Left lobe of liver (tissue), 2 donors: ENCODE measurements around the gene PLAU. TPM values are rescaled to one million over a fixed set of nuclear protein-coding genes. Genes with fewer than 3 reads are reported as not detected.
"Not testable (repeated sequence)": the region's sequence is repeated elsewhere in the genome, so short reads cannot be mapped to it uniquely, and the experiment has no call there.

Source experiments
- ATAC-seq: fragments of 200-7000 bp; cut with Tn5 transposase; one replicate; pipeline ENCODE4 v1.9.1; 2020; ENCODE audit warnings: mild to moderate bottlenecking, moderate library complexity
- DNase-seq: peaks from one replicate; pipeline ENCODE4 v3.0.0-alpha.2; 2020; ENCODE audit warnings: low spot score
- total RNA-seq: library from RNA; stranded (reverse); gene quantifications from one replicate; pipeline ENCODE4 v1.2.1, GENCODE V29; 2021
- donor health status: DM: no; HTN: no; CAD: no; lungs with moderate emphysema.
- donor health status: DM: no; HTN: yes; CAD: no.

The PLAU gene
- total RNA-seq, 1 donor from 2014 or later, result 0.50 TPM

DNA sequence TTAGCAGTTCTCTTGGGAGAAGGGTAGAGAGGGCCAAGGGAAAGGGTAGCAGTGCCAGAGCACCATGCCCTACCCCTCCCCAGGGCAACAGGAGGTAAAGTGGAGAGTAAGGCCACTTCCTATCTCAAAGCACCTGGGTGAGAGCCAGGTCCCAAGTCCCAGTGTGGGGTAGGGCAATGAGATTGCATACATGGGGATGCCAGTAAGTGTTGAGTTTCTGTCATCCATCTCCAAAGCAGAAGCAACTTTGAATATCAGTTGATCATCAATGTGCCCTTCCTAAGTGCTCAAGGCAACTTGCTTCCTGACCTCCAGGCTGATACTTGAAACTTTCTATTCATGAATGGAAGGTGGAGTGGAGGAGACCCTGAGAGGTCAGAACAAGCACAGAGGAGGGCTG is 34.4 kb upstream of the PLAU start:
- DNase-seq (no peak), ATAC-seq (no peak)

DNA sequence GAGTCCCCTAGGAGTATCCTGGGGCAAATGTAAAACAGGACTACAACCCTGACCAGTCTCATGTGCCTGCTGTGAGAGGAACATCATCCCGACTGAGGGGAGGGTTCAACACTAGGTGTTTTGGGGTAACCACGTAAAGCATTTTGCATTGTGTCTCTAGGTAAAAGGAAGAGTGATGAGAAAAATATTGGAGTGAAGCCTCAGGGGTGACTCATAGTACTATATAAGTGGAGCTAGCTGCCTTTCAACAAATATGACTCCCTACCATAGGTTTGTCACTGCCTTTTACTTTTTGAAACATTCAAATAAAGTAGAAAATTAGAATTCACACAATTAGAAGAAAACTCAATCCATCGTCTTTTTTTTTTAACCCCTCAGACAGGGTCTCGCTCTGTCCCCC is 34.0 kb upstream of the PLAU start:
- no peak for DNase-seq
- ATAC-seq, result no peak

DNA sequence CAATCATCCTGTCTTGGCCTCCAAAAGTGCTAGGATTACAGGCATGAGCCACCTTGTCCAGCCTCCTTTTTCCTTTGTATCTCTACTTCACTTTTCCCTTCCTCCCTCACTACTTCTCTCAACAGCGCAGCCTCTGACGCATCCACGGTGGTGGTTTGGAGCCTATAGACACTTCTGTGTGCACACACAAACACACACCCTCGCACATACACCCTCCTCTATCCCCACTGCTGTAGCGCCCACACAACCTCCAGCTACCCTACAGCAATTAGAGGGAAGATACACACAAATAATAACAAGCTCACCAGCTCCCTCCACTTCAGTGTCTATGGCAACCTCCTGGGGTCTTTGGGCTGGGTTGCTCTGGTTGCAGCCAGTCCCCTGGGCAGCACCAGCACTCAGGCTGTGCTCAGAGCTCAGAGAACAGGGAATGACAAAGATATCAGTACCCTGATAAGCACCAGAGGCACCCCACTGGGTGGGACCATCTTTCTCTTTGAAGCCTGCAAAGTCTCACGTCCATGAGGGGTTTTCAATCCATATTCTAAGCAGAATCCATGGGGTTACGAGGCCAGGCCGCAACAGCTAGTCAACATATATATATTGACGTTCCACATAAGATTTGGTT is 33.3 kb upstream of the PLAU start:
- no peak for ATAC-seq
- DNase-seq, result no peak

DNA sequence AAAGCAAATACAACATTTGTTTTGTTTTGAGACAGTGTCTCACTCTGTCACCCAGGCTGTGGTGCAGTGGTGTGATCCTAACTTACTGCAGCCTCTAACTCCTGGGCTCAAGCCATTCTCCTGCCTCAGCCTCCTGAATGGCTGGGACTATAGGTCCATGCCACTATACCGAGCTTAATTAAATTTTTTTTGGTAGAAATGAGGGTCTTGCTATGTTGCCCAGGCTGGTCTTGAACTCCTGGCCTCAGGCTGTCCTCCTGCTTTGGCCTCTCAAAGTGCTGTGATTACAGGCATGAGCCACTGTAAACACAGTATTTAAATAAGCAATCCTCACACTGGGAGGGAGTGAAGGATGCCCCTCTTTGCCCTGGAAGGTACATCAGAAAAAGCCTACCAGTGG is 32.6 kb upstream of the PLAU start:
- DNase-seq, result no peak
- no peak for ATAC-seq

DNA sequence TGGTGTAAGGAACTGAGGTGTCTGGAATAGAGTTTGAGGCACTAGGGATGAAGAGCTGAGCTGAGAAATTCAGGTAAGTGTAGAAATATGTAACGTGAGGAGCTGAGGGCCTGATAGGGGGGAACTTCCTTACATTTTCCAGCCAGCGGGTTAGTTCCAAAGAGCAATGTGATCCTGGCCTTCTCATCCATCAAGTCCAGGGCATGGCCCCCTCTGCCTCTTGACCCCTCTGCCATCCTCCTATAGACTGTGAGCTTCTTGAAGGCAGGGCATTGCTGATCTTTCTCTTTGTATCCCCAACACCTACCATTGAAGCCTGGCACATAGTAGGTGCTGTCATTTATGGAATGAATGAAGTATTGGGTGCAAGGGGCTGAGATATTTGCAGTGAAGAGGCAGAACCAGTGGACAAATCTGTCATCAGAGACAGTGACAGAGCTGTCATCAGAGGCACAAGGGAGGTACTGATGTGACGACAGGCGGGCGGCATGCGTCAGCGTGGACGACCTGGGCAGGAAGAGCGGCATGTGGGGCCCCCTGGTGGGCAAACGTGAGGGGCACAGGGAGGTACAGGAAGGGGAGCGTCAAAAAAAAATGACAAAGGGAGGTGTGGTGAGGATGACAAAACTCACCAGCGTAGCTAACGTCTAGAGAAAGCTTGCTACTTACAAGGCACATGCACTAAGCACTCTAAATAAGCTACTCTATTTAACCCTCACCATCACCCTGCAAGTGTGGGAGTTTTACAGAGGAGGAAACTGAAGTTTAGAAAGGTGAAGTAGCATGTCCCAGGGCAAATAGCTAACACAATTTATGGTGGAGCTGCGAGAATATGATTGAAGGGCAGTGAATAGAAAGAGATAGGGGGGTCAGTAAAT is 31.4 kb upstream of the PLAU start:
- ATAC-seq, result peak; percentile 97

DNA sequence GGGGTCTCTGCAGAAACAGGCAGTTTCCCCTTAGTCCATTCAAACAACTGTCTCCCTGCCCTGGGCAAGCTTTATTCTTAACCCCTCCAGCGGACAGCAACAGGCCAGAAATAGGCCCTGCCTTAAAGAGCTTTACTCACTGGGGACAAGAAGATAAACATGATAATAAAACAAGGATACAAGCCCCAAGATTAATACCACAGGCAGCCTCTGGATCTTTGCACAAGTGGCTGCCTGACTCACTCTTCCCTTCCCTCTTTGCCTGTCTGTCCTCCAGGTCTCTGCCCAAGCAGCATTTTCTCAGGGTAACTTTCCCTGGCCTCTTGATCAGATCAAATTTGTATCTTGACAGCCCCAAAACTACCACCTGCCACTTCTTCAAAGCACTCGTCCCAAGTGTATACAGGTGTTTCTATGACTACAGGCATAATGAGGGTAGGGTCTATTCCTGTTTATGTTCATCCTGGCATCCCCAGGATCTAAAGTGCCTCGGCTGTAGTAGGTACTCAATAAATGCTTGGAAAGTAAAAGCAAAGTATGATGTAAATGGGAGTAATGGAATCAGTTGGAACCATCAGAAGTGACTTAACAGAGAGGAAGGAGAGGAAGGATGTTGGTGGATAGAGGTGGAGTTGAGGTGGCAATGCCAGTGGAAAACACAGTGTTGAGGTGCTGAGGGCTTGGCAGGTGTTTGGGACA is 29.6 kb upstream of the PLAU start:
- DNase-seq (no peak), ATAC-seq (no peak)

More for the DNA sequence above, 31.4 kb upstream of the PLAU start:
- DNase-seq, result peak; percentile 84

DNA sequence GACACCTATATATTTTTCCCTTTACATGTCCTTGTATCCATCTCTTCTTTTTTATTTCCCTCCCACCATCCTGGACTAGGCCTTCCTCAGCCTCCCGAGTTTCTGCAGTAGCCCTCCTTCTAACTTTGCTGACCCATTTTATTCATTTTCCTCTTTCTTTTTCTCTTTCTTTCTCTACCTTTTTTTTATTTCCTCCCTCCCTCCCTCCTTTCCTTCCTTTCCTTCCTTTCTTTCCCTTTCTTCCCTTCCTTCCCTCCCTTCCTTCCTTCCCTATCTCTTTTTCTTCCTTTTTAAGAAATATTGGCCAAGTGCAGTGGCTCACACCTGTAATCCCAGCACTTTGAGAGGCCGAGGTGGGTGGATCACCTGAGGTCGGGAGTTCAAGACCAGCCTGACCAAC is 26.9 kb upstream of the PLAU start:
- no peak for DNase-seq
- ATAC-seq, result no peak

DNA sequence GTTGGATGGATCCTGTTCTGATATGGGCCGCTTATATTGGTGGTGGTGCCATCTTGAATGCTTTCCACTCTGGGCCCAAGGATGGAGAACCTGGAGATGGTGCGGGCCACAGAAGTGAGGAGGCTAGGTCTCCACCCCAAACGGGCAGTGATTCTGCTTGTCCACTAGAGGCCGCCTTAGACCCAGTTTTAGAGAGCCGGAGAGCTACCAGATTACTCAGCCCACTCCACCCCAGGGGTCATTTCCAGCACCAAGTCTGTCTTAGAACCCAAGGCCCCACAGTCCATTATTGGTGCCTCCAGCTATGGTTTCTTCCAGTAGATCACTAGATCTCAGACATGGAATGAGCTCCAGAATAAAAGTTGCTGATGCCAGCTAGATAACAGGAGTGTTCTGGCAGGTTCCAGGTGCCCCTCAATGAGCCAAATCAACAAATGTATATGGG is 24.8 kb upstream of the PLAU start:
- peak; percentile 66 for DNase-seq
- peak; percentile 98 for ATAC-seq

DNA sequence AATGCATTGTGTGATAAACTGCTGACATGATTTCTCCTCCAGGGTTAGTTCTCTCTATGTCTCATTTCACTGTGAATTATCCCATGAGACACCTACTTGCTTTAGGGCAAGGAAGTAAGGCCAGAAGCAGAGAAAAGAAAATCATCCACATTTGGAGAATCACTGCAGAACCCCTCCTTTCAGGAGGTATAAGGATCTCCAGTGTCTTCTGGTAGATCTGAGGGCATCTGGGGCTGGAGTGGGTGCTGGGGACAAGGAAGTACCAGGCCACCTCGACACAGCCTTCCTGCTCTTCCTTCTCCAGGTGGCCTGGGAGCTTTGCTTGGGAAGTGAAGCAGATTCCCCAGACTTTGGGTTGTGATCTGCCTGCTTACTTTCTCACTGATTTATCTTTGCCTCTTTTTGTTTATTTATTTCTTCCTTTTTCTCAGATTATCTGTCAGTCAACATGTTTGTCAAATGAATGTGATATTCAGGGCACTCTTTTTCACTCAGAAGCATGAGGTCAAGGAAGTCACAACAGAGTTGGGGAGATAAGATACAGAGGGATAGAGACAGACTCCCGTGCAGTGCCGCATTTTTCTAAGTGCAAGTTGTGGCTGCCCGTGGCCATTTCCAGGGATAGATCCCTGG is 24.2 kb upstream of the PLAU start:
- DNase-seq, result no peak
- no peak for ATAC-seq

DNA sequence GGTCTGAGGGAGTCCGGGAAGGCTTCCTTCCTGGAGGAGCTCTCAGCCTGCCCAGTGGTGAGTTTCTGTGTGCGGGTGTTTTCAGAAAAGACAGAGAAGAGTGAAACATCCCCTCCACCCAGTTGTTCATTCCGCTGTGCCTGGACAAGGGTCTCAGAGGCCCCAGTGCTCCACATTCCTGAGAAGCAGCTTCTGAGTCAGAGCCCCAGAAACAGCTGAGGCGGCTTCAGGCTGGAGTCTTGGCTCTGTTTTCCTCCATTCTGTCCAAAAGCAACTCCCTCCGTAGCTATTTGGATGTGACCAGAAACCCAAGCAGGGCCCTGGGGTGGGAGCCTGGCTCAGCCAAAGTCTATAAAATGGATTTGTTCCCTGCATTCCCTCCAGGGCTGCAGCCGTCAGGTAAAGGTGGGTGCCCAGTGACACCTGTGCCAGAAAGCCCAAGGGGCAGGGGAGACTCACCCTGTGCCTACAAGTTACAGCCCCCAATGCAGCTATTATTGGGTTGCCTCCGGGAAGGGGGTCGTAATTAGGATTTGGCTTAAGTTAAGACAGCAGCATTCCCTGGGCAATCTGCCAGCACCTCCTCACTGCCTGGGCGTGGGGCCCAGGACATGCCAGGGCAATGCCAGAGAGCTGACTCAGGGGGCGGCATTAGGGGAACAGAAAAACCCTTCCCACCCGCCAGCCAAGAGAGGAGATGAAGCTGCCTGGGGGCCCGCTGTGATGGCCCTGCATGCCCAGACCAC is 23.5 kb upstream of the PLAU start:
- ATAC-seq (peak; percentile 7), DNase-seq (no peak)

DNA sequence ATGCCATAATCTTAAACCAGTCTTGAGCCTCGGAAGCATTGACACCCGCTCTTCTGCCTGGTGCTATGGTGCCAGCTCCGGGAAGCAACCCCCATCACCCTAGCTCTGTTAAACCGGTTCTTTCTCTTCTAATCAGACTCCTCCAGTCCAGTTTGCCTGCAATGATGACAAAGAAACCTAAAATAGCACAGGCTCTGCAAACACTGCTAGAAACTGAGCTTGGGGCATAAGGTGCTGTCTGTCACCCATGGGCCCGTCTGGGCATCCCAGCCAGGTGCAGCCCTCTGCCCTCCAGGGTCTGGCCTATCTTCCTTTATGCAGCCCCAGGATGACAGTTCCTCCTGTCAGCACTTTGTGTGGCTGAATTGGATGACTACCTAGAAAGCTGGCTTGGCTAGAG is 22.4 kb upstream of the PLAU start:
- no peak for DNase-seq
- ATAC-seq, result no peak

DNA sequence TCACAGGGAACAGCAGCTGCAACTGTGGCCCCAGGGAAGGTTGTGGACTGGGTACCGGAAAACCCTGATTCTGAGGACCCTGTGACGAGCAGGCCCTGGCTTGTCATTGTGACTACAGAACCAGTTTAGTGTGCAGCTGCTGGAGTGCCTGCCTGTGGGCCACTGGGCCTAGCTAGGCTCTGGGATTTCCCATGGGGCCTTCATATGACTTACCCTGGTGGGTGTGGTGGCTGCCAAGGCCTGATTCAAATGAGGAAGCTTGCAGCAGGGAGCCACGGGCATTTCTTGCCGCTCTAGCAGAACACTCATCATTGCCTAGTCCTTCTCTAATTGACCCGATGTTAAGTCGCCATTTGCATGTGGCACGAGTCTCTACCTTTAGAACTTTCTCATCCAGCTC is 21.9 kb upstream of the PLAU start:
- no peak for DNase-seq
- ATAC-seq, result peak; percentile 26

DNA sequence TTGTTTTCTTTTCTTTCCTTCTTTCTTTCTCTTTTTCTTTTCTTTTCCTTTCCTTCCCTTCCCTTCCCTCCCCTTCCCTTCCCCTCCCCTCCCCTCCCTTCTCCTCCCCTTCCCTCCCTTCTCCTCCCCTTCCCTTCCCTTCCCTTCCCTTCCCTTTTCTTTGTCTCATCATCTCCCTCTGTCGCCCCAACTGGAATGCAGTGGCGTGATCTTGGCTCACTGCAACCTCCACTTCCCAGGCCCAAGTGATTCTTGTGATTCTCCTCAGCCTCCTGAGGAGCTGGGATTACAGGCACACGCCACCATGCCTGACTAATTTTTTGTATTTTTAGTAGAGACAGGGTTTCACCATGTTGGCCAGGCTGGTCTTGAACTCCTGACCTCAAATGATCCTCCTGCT is 21.5 kb upstream of the PLAU start:
- not testable (repeated sequence) for ATAC-seq, DNase-seq

DNA sequence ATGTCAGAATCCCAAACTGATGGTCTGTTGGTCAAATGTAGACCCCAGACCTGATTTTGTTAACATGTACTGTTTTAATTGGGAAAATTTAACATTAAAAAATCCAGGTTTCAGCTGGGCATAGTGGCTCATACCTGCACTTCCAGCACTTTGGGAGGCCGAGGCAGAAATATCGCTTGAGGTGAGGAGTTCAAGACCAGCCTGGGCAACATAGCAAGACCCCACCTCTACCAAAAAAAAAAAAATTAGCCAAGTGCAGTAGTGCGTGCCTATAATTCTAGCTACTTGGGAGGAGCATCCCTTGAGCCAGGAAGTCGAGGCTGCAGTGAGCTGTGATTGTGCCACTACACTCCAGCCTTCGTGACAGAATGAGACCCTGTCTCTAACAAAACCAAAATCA is 20.7 kb upstream of the PLAU start:
- DNase-seq (no peak), ATAC-seq (no peak)

DNA sequence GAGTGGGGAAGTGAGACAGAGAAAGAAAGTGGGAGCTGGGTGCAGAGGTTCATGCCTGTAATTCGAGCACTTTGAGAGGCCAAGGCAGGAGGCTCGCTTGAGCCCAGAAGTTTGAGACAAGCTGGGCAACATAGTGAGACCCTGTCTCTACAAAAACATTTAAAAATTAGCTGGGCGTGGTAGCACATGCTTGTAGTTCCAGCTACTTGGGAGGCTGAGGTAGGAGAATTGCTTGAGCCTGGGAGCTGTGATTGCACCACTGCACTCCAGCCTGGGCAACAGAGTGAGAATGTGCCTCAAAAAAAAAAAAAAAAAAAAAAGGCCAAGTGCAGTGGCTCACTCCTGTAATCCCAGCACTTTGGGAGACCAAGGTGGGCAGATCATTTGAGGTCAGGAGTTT is 20.1 kb upstream of the PLAU start:
- not testable (repeated sequence) for ATAC-seq, DNase-seq

DNA sequence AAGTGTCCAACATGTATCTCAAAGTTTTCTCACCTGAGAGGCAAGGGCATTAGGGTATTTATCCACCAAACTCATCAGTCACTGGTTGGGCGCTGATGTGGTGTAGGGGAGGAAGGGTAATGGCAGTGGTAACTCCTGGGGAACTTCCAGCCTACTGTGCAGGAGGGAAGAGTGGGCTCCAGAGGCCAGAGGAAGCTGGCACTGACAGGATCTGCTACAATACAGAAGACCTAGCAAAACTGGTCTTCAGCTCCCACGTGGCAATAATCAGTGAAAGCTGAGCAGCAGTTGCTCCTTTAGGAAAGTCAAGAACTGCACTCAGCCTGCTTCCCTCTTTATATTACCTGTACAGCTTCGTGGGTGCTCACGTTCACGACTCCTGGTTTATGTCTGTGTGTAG is 19.4 kb upstream of the PLAU start:
- DNase-seq (no peak), ATAC-seq (no peak)

DNA sequence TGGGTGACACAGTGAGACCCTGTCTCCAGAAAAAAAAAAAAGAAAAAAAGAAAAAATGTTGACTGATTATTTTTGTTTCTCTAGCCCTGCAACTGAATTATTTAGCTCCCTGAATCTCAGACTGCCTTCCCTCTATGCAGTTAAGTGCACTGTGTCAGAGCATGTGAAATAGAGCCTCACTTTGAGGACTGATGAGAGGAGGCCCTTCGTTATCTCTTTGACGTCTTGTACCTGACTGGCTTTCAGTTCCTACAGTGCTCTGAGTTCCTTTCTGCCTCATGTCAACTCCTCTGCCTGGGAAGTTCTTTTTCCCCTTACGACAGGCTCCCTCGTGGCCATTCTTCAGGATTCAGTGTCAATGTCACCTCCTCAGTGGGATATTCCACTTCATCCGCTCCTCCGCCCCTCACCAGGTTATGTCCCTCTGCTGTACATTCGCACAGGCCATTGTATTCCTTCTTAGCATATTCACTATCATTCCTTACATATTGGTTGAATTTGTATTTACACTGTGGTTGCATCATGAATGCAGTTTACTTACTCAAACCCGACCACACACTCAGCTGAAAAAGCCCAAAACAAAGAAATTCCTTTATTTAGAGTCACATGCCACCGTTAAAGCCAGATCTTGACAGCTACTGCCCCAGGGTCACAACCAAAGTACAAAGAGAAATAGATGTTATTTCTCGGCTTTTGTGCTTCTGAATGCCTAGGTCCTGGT is 18.5 kb upstream of the PLAU start:
- ATAC-seq (no peak), DNase-seq (no peak)

DNA sequence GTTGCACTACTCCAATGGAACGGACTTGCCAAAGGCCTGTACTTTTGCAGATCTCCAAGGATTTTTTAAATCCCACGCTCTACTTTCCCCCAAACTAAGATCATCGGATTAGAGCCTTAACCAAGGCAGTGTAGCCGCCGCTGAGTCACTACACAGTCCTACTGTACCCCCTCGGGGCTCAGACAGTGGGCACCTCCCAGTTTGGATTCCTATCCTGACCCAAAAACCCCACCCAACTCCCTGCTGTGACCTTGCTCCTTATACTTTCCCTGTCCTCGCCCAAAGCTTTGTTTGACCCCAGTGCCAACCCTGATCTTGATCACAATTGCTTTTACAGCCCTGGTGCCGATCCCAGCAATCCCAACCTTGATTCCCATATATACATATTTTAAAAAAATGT is 17.5 kb upstream of the PLAU start:
- DNase-seq (no peak), ATAC-seq (no peak)

DNA sequence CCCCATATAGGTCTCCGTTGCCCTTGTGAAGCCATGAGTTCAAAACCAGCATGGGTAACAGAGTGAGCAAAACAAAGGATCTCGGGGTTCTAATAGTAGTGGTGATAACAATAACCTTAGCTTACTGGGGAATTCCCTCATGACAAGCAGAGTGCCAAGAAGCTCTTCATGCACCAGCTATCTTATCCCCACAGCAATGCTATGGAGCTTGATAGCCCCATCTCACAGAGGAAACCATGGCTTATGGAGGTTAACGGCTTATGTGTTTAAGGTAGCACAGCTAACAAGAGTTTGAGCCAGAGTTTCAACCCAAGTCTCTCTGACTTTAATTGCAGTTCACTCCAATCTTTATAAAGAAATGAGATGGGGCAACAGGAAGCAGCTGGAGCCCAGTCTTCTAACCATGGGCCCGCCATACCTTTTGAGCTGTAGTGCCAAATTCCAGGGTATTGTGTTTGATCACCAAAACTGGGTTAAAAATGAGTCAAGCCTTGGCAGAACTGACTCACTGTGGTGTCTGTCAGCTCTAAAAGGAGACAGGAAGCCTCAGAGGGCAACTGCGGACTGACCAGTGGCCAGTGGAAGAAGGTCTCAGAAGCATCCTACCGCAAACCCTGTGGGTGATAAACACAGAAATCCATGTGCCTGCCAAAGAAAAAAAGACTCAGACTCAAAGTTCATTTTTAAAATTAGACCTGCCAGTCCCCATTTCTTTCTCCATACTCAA is 16.5 kb upstream of the PLAU start:
- DNase-seq, result no peak
- ATAC-seq, result no peak
